HFFc6 (cell line): ENCODE measurements around the gene COTL1. TPM values are rescaled to one million over a fixed set of nuclear protein-coding genes. Genes with fewer than 3 reads are reported as not detected.

ENCODE experiments used
- DNase-seq: peaks from one replicate; pipeline ENCODE4 v3.0.0-alpha.2; 2018
- H3K27ac Mint-ChIP-seq: 2 replicates; pipeline ENCODE4 v1.8.0; 2020; ENCODE audit warnings: mild to moderate bottlenecking, mixed read lengths
- H3K27me3 Mint-ChIP-seq: 2 replicates; pipeline ENCODE4 v1.8.0; 2021; ENCODE audit warnings: mild to moderate bottlenecking, moderate library complexity, mixed read lengths; ENCODE audit not compliant: insufficient read depth
- H3K36me3 Mint-ChIP-seq: 2 replicates; pipeline ENCODE4 v1.8.0; 2021; ENCODE audit warnings: low read depth, mixed read lengths
- H3K4me1 Mint-ChIP-seq: 2 replicates; pipeline ENCODE4 v1.8.0; 2020; ENCODE audit warnings: low read depth, mixed read lengths
- H3K4me3 Mint-ChIP-seq: 2 replicates; pipeline ENCODE4 v1.8.0; 2020; ENCODE audit warnings: mild to moderate bottlenecking, moderate library complexity, mixed read lengths
- H3K9me3 Mint-ChIP-seq: 2 replicates; pipeline ENCODE4 v1.8.0; 2020; ENCODE audit warnings: mild to moderate bottlenecking, mixed read lengths
- long read RNA-seq: library from polyadenylated mRNA; unstranded; transcript quantifications from one replicate; pipeline ENCODE4 v2.0.0, GENCODE V29; 2019
- total RNA-seq, 6 experiments: library from RNA; stranded (reverse); fragmentation: NEBNext Ultra II Directional; extraction: Animal tissue kit (Norgen Biotek cat#: 25700); gene quantifications; 2 replicates in 1 of 6; 3 replicates in 5 of 6; pipeline ENCODE4 v1.2.3, GENCODE V29; 2021
- TF ChIP-seq, protein P1 (sequence below): fragments of 200-600 bp; sonication (generic); IDR thresholded peaks from 2 replicates; pipeline ENCODE4 v1.5.0; 2021; ENCODE audit warnings: antibody characterized with exemption, mild to moderate bottlenecking

COTL1 gene, protein sequence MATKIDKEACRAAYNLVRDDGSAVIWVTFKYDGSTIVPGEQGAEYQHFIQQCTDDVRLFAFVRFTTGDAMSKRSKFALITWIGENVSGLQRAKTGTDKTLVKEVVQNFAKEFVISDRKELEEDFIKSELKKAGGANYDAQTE
- total RNA-seq, result 100 to 1,000 TPM; 580 to 681 (median 632) TPM
- long read RNA-seq, transcript COTL1-201 (4 exons, 1,843 nt), result major isoform, 1,421 of 1,624 reads
- long read RNA-seq, transcript COTL1-202 (2 exons, 781 nt), result minor isoform, 7 of 1,624 reads
- long read RNA-seq, partial matches to known transcripts, result 111 of 1,624 reads
- long read RNA-seq, other reads (novel, unspliced or antisense), result 85 of 1,624 reads

DNA sequence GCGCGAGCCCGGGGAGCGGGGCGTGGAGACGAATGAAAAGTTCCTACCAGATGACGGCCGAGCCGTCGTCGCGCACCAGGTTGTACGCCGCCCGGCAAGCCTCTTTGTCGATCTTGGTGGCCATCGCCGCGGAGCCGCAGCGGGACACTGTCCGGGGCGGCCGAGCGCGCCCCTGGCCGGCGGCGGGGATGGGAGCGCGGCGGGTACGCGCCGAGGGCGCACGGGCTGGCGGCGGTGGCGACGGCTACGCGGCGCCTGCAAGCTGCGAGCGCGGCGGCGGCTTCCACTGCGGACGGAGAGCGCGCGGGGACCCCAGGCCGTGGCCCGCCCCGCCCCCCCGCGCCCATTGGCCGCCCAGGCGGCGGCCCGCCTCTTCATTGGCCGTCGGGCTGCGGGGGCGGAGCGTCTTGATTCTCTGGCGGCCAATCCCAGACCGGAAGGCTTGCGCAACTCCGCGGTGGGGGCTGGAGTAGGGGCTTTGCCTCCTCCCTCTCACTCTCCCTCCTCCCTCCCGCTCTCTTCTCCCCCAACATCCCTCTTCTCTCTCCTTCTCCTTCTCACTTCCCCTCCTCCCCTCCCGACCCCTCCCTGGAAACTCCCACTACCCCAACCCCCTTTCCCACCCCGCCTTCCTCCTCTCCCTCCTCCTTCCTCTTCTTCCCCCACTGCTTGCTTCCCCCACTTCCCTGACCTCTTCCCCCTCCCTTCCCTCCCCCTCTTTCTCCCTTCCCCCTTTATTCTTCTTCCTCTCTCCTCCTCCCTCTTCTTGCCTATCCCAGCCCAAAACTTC is at the start of gene COTL1:
Gene COTL1 (minus strand): TSS at position 288 of the 790 bp plus-strand sequence. CDS start 164 bp downstream, at position 124.
- peaks cover 30% of the 10 kb centered on the region for H3K36me3 Mint-ChIP-seq
- no peaks in the 10 kb centered on the region; the same call in 1 of the 2 replicates for H3K27me3 Mint-ChIP-seq
- H3K4me3 Mint-ChIP-seq, result peak within 1 kb of the TSS; percentile 99
- H3K27ac Mint-ChIP-seq, result peak within 1 kb of the TSS; percentile 96
- TF ChIP-seq, protein P1, sequence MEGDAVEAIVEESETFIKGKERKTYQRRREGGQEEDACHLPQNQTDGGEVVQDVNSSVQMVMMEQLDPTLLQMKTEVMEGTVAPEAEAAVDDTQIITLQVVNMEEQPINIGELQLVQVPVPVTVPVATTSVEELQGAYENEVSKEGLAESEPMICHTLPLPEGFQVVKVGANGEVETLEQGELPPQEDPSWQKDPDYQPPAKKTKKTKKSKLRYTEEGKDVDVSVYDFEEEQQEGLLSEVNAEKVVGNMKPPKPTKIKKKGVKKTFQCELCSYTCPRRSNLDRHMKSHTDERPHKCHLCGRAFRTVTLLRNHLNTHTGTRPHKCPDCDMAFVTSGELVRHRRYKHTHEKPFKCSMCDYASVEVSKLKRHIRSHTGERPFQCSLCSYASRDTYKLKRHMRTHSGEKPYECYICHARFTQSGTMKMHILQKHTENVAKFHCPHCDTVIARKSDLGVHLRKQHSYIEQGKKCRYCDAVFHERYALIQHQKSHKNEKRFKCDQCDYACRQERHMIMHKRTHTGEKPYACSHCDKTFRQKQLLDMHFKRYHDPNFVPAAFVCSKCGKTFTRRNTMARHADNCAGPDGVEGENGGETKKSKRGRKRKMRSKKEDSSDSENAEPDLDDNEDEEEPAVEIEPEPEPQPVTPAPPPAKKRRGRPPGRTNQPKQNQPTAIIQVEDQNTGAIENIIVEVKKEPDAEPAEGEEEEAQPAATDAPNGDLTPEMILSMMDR, result no peak
- H3K4me1 Mint-ChIP-seq, result peaks cover 66% of the 10 kb centered on the region
- no peaks in the 10 kb centered on the region for H3K9me3 Mint-ChIP-seq
- peak; percentile 97 for DNase-seq

GRCh38 chr16:84665843-84666242 is 48.0 kb upstream of the COTL1 start:
- Mint-ChIP-seq H3K27me3 (no peaks in the 10 kb centered on the region), H3K36me3 (peaks cover 17% of the 10 kb centered on the region), H3K9me3 (no peaks in the 10 kb centered on the region), H3K4me1 (peaks cover 6% of the 10 kb centered on the region; the same call in 1 of the 2 replicates), H3K27ac (no peak overlapping the region), H3K4me3 (no peak overlapping the region)
- TF ChIP-seq, protein P1, result no peak
- no peak for DNase-seq

- peaks cover 17% of the 10 kb centered on the region for H3K36me3 Mint-ChIP-seq
- no peaks in the 10 kb centered on the region for H3K9me3 Mint-ChIP-seq
- no peak overlapping the region for H3K27ac Mint-ChIP-seq
- DNase-seq, result no peak
- H3K4me1 Mint-ChIP-seq, result peaks cover 6% of the 10 kb centered on the region; the same call in 1 of the 2 replicates
- no peak overlapping the region for H3K4me3 Mint-ChIP-seq
- TF ChIP-seq, protein P1, result no peak
- H3K27me3 Mint-ChIP-seq, result no peaks in the 10 kb centered on the region
These were observed 47.5 kb upstream of the COTL1 start for GRCh38 chr16:84665359-84665758.

GRCh38 chr16:84663433-84664101 is 45.7 kb upstream of the COTL1 start:
- DNase-seq, result no peak
- Mint-ChIP-seq H3K9me3 (no peaks in the 10 kb centered on the region), H3K4me1 (peaks cover 6% of the 10 kb centered on the region; the same call in 1 of the 2 replicates), H3K4me3 (no peak overlapping the region), H3K36me3 (peaks cover 18% of the 10 kb centered on the region), H3K27ac (no peak overlapping the region), H3K27me3 (no peaks in the 10 kb centered on the region)
- TF ChIP-seq, protein P1, result no peak

- TF ChIP-seq, protein P1, result no peak
- Mint-ChIP-seq H3K27me3 (no peaks in the 10 kb centered on the region), H3K4me3 (no peak overlapping the region), H3K27ac (no peak overlapping the region), H3K4me1 (peaks cover 3% of the 10 kb centered on the region; the same call in 1 of the 2 replicates), H3K9me3 (no peaks in the 10 kb centered on the region), H3K36me3 (peaks cover 27% of the 10 kb centered on the region)
- no peak for DNase-seq
These were observed 44.6 kb upstream of the COTL1 start for GRCh38 chr16:84662471-84662870.
